Sigmoid colon (tissue), 7 donors: ENCODE data around the gene TFIP11. TPM values are rescaled to one million over a fixed set of nuclear protein-coding genes. Genes with fewer than 3 reads are reported as not detected.

ENCODE experiments used
- DNase-seq: peaks from one replicate; pipeline ENCODE4 v3.0.0-alpha.2; 2019
- H3K27ac ChIP-seq, 4 donors: fragments of 200-600 bp; sonication (generic); one replicate each; pipeline ENCODE4 v1.5.1; 2016 to 2019; ENCODE audit warnings: mild to moderate bottlenecking in 1 of 4
- H3K27me3 ChIP-seq, 3 donors: fragments of 200-600 bp; sonication (generic); one replicate each; pipeline ENCODE4 v1.5.1; 2019; ENCODE audit warnings: mild to moderate bottlenecking in 1 of 3
- H3K36me3 ChIP-seq, 4 donors: fragments of 200-600 bp; sonication (generic); one replicate each; pipeline ENCODE4 v1.5.1; 2016 to 2019
- H3K4me1 ChIP-seq, 4 donors: fragments of 200-600 bp; sonication (generic); one replicate each; pipeline ENCODE4 v1.5.1; 2017 to 2019
- H3K4me3 ChIP-seq, 4 donors: fragments of 200-600 bp; sonication (generic); one replicate each; pipeline ENCODE4 v1.5.1; 2017 to 2019; ENCODE audit warnings: mild to moderate bottlenecking in 2 of 4, moderate library complexity in 1 of 4
- H3K9me3 ChIP-seq, 4 donors: fragments of 200-600 bp in 3 of 4; sonication (generic) in 3 of 4; one replicate each; pipeline versions ENCODE4 v1.5.1 to v1.6.1; 2013 to 2019
- EP300 ChIP-seq, 4 donors: sonication (generic); formaldehyde crosslinking; IDR thresholded peaks; one replicate each; pipeline ENCODE4 v1.6.1; 2017; ENCODE audit warnings: antibody characterized with exemption in 4 of 4
- POLR2A ChIP-seq, 2 donors: fragments of 450-650 bp; IDR thresholded peaks; one replicate each; pipeline ENCODE4 v1.6.1; 2016; ENCODE audit warnings: antibody characterized with exemption in 2 of 2, mild to moderate bottlenecking in 2 of 2, moderate library complexity in 2 of 2
- POLR2AphosphoS5 ChIP-seq, 4 donors: sonication (generic); formaldehyde crosslinking; IDR thresholded peaks; one replicate each; pipeline ENCODE4 v1.6.1; 2017; ENCODE audit warnings: antibody characterized with exemption in 4 of 4
- WGBS, 2 donors: extraction: QIAGEN DNeasy Blood & Tissue Kit; methylation state at CpG; one replicate each; pipeline ENCODE4 v1.1.7; 2013; 5-methylcytosine and 5-hydroxymethylcytosine counted together
- intact Hi-C: fragments of 100-400 bp; cut with DNase I; formaldehyde crosslinking; loops from one replicate; pipeline ENCODE4 v1.15.1; 2023
- polyA plus RNA-seq, 3 donors: library from polyadenylated mRNA; stranded (reverse); fragments of 200-250 nt; gene quantifications; one replicate each; pipeline ENCODE4 v1.2.3, GENCODE V29; 2013
- total RNA-seq, 4 donors: library from RNA; depleted of rRNA; stranded (reverse); fragments of >200 nt; gene quantifications; one replicate each; pipeline ENCODE4 v1.1.0, GENCODE V29; 2016
- TF ChIP-seq, protein P1 (sequence below), 4 experiments: fragments of 450-650 bp in 3 of 4; fragments of 200-600 bp in 1 of 4; IDR thresholded peaks; one replicate each; pipeline ENCODE4 v1.5.1; 2016 to 2019; ENCODE audit warnings: antibody characterized with exemption in 4 of 4, mild to moderate bottlenecking in 3 of 4, moderate library complexity in 2 of 4
- donor health status: healthy with polysubstance abuse.
- donor health status: Bipolar disorder and iron deficiency.
- donor health status: healthy.

The TFIP11 gene
- total and polyA plus RNA-seq, 7 donors, result 8.4 to 19.1 (median 15.0) TPM

DNA sequence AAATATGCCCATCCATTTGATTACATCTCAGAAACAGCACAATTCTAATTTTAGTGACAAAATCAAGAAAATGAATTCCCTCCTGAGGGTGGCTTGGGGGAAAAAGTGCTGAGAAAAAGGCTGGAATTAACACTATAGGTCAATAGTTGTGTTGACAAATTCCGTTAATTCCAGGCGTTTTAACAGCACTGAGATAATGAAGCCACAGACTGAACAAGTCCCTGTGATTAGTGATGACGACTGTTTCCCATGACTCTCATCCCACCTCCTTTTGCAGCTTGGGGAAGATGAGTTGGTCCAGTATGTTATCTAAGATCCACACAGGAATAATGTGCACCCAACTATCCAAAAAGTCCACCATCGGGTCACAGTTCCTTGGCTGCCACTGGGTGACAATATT is 15.8 kb downstream of the TFIP11 start:
- intact Hi-C loops, result no loop called here
- Histone ChIP-seq H3K27me3 (no peaks in the 10 kb centered on the region), H3K9me3 (no peaks in the 10 kb centered on the region), H3K36me3 (peaks cover 31 to 100% (median 64%) of the 10 kb centered on the region in 4 donors), H3K4me3 (no peak overlapping the region), H3K4me1 (no peaks in the 10 kb centered on the region), H3K27ac (no peak overlapping the region)
- no peak for DNase-seq
- 82 to 90% methylated on average over 4 of the region's 4 CpGs for WGBS, 2 donors
- no peak for TF ChIP-seq EP300 (IDR thresholded peaks at IDR 0.05)
- no peak for TF ChIP-seq POLR2AphosphoS5 (IDR thresholded peaks at IDR 0.05)
- TF ChIP-seq, protein P1, sequence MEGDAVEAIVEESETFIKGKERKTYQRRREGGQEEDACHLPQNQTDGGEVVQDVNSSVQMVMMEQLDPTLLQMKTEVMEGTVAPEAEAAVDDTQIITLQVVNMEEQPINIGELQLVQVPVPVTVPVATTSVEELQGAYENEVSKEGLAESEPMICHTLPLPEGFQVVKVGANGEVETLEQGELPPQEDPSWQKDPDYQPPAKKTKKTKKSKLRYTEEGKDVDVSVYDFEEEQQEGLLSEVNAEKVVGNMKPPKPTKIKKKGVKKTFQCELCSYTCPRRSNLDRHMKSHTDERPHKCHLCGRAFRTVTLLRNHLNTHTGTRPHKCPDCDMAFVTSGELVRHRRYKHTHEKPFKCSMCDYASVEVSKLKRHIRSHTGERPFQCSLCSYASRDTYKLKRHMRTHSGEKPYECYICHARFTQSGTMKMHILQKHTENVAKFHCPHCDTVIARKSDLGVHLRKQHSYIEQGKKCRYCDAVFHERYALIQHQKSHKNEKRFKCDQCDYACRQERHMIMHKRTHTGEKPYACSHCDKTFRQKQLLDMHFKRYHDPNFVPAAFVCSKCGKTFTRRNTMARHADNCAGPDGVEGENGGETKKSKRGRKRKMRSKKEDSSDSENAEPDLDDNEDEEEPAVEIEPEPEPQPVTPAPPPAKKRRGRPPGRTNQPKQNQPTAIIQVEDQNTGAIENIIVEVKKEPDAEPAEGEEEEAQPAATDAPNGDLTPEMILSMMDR (IDR thresholded peaks at IDR 0.05), result no peak
- TF ChIP-seq POLR2A (IDR thresholded peaks at IDR 0.05), result no peak

- Histone ChIP-seq H3K4me3 (no peak overlapping the region), H3K27me3 (no peaks in the 10 kb centered on the region), H3K4me1 (no peaks in the 10 kb centered on the region), H3K36me3 (peaks cover 32 to 100% (median 60%) of the 10 kb centered on the region in 4 donors), H3K9me3 (no peaks in the 10 kb centered on the region), H3K27ac (no peak overlapping the region)
- TF ChIP-seq EP300 (IDR thresholded peaks at IDR 0.05) (no peak), POLR2AphosphoS5 (IDR thresholded peaks at IDR 0.05) (no peak), POLR2A (IDR thresholded peaks at IDR 0.05) (no peak)
- TF ChIP-seq, protein P1 (IDR thresholded peaks at IDR 0.05), result no peak
- no peak for DNase-seq
- intact Hi-C loops, result no loop called here
Measured at GRCh38 chr22:26494506-26494905, 17.8 kb downstream of the TFIP11 start.

DNA sequence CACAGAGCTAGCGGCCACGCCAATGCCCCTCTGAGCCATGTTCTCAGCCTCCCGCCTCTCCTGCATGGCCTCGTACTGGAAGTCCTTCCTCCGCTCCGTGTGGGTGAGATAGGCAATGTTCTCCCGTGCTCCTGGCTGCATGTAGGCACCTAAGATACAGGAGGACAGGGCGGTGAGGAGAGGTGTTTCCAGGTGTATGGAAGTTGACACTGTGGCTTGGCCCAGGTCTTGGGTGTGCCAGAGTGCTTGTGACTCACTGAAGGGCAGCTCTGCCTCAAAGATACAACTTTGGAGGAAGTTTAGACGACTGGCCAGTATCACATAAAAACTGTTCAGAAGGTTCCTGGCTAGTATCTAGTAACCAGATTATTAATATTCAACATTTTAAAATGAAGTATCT is 20.1 kb downstream of the TFIP11 start:
- intact Hi-C loops, result no loop called here
- Histone ChIP-seq H3K4me1 (no peaks in the 10 kb centered on the region), H3K36me3 (peaks cover 47 to 100% (median 59%) of the 10 kb centered on the region in 4 donors), H3K27me3 (no peaks in the 10 kb centered on the region), H3K4me3 (no peak overlapping the region), H3K9me3 (no peaks in the 10 kb centered on the region), H3K27ac (no peak overlapping the region)
- TF ChIP-seq POLR2A (IDR thresholded peaks at IDR 0.05) (no peak), POLR2AphosphoS5 (IDR thresholded peaks at IDR 0.05) (no peak), EP300 (IDR thresholded peaks at IDR 0.05) (no peak)
- TF ChIP-seq, protein P1 (IDR thresholded peaks at IDR 0.05), result no peak
- 91 to 95% methylated on average over 9 of the region's 9 CpGs for WGBS, 2 donors
- DNase-seq, result no peak

DNA sequence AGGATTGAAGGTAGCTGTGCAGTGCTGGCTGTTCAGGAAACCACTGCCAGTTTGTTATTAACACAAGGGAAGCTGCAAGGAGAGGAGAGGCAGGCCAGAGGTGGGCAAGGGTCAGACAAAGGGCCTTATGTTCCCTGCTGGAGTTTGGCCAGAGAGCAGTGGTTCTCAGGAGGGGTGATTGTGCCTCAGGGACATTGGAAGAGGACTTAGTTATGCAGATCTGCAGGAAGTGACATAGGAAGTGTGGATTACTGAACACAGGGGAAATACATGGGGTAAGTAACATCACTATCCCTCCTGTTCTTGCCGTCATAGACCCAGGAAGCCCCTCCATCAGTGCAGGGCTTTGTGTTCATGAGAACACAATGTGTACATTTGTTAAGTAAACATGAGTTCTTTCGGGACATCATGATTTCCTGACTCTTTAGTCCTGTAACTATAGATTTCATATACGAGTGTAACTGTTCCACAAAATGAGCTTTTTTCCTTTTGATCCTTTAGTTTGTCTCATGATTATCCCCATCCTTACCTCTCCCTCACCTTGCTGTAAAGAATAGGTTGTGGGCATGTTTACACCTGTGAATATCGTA is 22.7 kb downstream of the TFIP11 start:
- intact Hi-C loops, result no loop called here
- peaks cover 0 to 11% (median 9%) of the 10 kb centered on the region in 4 donors for H3K4me1 ChIP-seq
- H3K27ac ChIP-seq, result no peak overlapping the region
- no peak for DNase-seq
- H3K9me3 ChIP-seq, result no peaks in the 10 kb centered on the region
- H3K36me3 ChIP-seq, result peaks cover 26 to 76% (median 42%) of the 10 kb centered on the region in 4 donors
- TF ChIP-seq, protein P1 (IDR thresholded peaks at IDR 0.05), result no peak
- TF ChIP-seq POLR2A (IDR thresholded peaks at IDR 0.05) (no peak), POLR2AphosphoS5 (IDR thresholded peaks at IDR 0.05) (no peak), EP300 (IDR thresholded peaks at IDR 0.05) (no peak)
- no peaks in the 10 kb centered on the region for H3K27me3 ChIP-seq
- 70 to 75% methylated on average over 4 of the region's 4 CpGs for WGBS, 2 donors
- H3K4me3 ChIP-seq, result no peak overlapping the region

GRCh38 chr22:26487996-26488395 is 24.3 kb downstream of the TFIP11 start:
- Histone ChIP-seq H3K4me1 (peaks cover 0 to 20% (median 16%) of the 10 kb centered on the region in 4 donors), H3K4me3 (no peak overlapping the region), H3K27me3 (no peaks in the 10 kb centered on the region), H3K27ac (no peak overlapping the region), H3K36me3 (peaks cover 26 to 60% (median 34%) of the 10 kb centered on the region in 4 donors), H3K9me3 (no peaks in the 10 kb centered on the region)
- TF ChIP-seq EP300 (IDR thresholded peaks at IDR 0.05) (no peak), POLR2A (IDR thresholded peaks at IDR 0.05) (no peak), POLR2AphosphoS5 (IDR thresholded peaks at IDR 0.05) (no peak)
- TF ChIP-seq, protein P1 (IDR thresholded peaks at IDR 0.05), result no peak
- intact Hi-C loops, result no loop called here
- 53 to 56% methylated on average over 3 of the region's 3 CpGs for WGBS, 2 donors
- DNase-seq, result no peak
